HCT116 (cell line): ENCODE measurements around the gene OPN1MW.
"Not testable (repeated sequence)": the region's sequence is repeated elsewhere in the genome, so short reads cannot be mapped to it uniquely, and the experiment has no call there.

ENCODE experiments used
- POLR2A ChIP-seq: IDR thresholded peaks from 2 replicates; pipeline ENCODE4 v1.7.0; 2011; ENCODE audit warnings: borderline replicate concordance; ENCODE audit not compliant: insufficient read depth, insufficient read length; ENCODE audit errors: extremely low read depth
- POLR2AphosphoS5 ChIP-seq: IDR thresholded peaks from 2 replicates; pipeline ENCODE4 v1.6.1; 2011; ENCODE audit warnings: mild to moderate bottlenecking, low read depth, low read length, moderate library complexity
- SP1 ChIP-seq: IDR thresholded peaks from 2 replicates; pipeline ENCODE4 v1.6.1; 2012; ENCODE audit warnings: low read depth
- SRF ChIP-seq: IDR thresholded peaks from 2 replicates; pipeline ENCODE4 v1.6.1; 2012; ENCODE audit warnings: low read depth
- TCF7L2 ChIP-seq: IDR thresholded peaks from 2 replicates; pipeline ENCODE4 v1.7.0; 2011; ENCODE audit warnings: borderline replicate concordance, inconsistent platforms; ENCODE audit not compliant: insufficient read depth, insufficient read length; ENCODE audit errors: extremely low read depth
- ZFX ChIP-seq: fragments of 450-650 bp; IDR thresholded peaks from 2 replicates; pipeline ENCODE4 v1.6.1; 2017
- ZNF274 ChIP-seq: fragments of 200-500 bp; sonication (Bioruptor generic); IDR thresholded peaks from 2 replicates; pipeline ENCODE4 v1.6.1; 2014; ENCODE audit warnings: mild to moderate bottlenecking, low read depth, low read length, inconsistent platforms
- TF ChIP-seq, protein P1 (sequence below), 3 experiments: fragments of 200-600 bp in 1 of 3; sonication (generic) in 1 of 3; IDR thresholded peaks in 2 of 3; conservative IDR thresholded peaks in 1 of 3; 2 replicates each; pipeline ENCODE4 v1.5.1; 2012 to 2017; ENCODE audit warnings: low read depth in 2 of 3, low read length in 2 of 3, antibody characterized with exemption in 1 of 3, borderline replicate concordance in 1 of 3, control low read depth in 1 of 3, mild to moderate bottlenecking in 1 of 3, mixed read lengths in 1 of 3, mixed run types in 1 of 3, moderate library complexity in 1 of 3; ENCODE audit not compliant: insufficient read depth in 1 of 3
- TF ChIP-seq, protein P2 (sequence below): IDR thresholded peaks from 2 replicates; pipeline ENCODE4 v1.6.1; 2012; ENCODE audit warnings: low read depth

DNA sequence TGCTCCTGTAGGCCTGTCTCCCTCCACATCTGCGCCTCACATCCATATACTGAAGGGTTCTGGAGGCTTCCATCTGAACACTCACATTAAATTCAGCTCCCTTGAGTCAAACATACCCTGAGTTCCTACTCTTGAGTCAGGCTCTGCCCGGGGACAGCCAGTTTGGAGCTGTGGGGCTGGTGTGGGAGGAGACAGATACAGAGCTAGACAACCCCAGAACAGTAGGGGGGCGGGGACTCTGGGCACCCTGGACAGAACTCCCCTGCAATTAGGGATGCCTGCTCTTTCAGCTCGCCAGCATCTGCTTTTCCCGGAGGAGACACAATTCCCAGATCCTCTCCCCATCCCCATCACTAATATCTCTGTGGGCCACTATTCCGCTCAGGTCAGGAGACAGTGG is 42.9 kb downstream of the OPN1MW start:
- TF ChIP-seq SP1, POLR2A, ZNF274, TCF7L2, POLR2AphosphoS5, ZFX, SRF: not testable (repeated sequence)
- TF ChIP-seq, protein P1, sequence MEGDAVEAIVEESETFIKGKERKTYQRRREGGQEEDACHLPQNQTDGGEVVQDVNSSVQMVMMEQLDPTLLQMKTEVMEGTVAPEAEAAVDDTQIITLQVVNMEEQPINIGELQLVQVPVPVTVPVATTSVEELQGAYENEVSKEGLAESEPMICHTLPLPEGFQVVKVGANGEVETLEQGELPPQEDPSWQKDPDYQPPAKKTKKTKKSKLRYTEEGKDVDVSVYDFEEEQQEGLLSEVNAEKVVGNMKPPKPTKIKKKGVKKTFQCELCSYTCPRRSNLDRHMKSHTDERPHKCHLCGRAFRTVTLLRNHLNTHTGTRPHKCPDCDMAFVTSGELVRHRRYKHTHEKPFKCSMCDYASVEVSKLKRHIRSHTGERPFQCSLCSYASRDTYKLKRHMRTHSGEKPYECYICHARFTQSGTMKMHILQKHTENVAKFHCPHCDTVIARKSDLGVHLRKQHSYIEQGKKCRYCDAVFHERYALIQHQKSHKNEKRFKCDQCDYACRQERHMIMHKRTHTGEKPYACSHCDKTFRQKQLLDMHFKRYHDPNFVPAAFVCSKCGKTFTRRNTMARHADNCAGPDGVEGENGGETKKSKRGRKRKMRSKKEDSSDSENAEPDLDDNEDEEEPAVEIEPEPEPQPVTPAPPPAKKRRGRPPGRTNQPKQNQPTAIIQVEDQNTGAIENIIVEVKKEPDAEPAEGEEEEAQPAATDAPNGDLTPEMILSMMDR (IDR thresholded peaks at IDR 0.05 in 2 of 3, conservative IDR thresholded peaks at IDR 0.05 in 1 of 3; ENCODE audit: borderline replicate concordance in 1 of 3, insufficient read depth in 1 of 3, low read depth in 2 of 3, low read length in 2 of 3): not testable (repeated sequence)
- TF ChIP-seq, protein P2, sequence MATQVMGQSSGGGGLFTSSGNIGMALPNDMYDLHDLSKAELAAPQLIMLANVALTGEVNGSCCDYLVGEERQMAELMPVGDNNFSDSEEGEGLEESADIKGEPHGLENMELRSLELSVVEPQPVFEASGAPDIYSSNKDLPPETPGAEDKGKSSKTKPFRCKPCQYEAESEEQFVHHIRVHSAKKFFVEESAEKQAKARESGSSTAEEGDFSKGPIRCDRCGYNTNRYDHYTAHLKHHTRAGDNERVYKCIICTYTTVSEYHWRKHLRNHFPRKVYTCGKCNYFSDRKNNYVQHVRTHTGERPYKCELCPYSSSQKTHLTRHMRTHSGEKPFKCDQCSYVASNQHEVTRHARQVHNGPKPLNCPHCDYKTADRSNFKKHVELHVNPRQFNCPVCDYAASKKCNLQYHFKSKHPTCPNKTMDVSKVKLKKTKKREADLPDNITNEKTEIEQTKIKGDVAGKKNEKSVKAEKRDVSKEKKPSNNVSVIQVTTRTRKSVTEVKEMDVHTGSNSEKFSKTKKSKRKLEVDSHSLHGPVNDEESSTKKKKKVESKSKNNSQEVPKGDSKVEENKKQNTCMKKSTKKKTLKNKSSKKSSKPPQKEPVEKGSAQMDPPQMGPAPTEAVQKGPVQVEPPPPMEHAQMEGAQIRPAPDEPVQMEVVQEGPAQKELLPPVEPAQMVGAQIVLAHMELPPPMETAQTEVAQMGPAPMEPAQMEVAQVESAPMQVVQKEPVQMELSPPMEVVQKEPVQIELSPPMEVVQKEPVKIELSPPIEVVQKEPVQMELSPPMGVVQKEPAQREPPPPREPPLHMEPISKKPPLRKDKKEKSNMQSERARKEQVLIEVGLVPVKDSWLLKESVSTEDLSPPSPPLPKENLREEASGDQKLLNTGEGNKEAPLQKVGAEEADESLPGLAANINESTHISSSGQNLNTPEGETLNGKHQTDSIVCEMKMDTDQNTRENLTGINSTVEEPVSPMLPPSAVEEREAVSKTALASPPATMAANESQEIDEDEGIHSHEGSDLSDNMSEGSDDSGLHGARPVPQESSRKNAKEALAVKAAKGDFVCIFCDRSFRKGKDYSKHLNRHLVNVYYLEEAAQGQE: not testable (repeated sequence)
